Astrocyte (in vitro differentiated cells and primary cell): Measurements from ENCODE around the gene GH2. TPM values are rescaled to one million over a fixed set of nuclear protein-coding genes. Genes with fewer than 3 reads are reported as not detected.
"Not testable (repeated sequence)": the region's sequence is repeated elsewhere in the genome, so short reads cannot be mapped to it uniquely, and the experiment has no call there.

Experiments
- DNase-seq: peaks from one replicate; pipeline ENCODE4 v3.0.0-alpha.2; 2010; ENCODE audit warnings: low read depth
- FAIRE-seq: peaks from 2 replicates; lab custom pipeline; 2011; peaks lifted over from hg19 to GRCh38; lab: Jason Lieb, UNC
- H2AFZ ChIP-seq: 2 replicates; pipeline ENCODE4 v1.6.0; 2012; ENCODE audit warnings: low read depth, low read length, inconsistent platforms
- H3K27ac ChIP-seq: 2 replicates; pipeline ENCODE4 v1.5.1; 2011; ENCODE audit warnings: low read depth, low read length, inconsistent platforms
- H3K27me3 ChIP-seq: 2 replicates; pipeline ENCODE4 v1.6.0; 2011; ENCODE audit warnings: low read length, inconsistent platforms; ENCODE audit not compliant: insufficient read depth
- H3K36me3 ChIP-seq: 2 replicates; pipeline ENCODE4 v1.5.1; 2011; ENCODE audit warnings: low read length, inconsistent platforms; ENCODE audit not compliant: insufficient read depth
- H3K4me1 ChIP-seq: 2 replicates; pipeline ENCODE4 v1.5.1; 2011; ENCODE audit warnings: low read length, inconsistent platforms; ENCODE audit not compliant: insufficient read depth
- H3K4me2 ChIP-seq: 2 replicates; pipeline ENCODE4 v1.6.0; 2012; ENCODE audit warnings: low read length, inconsistent platforms
- H3K4me3 ChIP-seq: 2 replicates; pipeline ENCODE4 v1.5.1; 2011; ENCODE audit warnings: low read depth, mild to moderate bottlenecking, low read length, inconsistent platforms; ENCODE audit not compliant: insufficient read depth
- H3K79me2 ChIP-seq: 2 replicates; pipeline ENCODE4 v1.6.0; 2012; ENCODE audit warnings: mild to moderate bottlenecking, low read length, inconsistent platforms; ENCODE audit not compliant: insufficient read depth
- H3K9ac ChIP-seq: 2 replicates; pipeline ENCODE4 v1.6.0; 2012; ENCODE audit warnings: mild to moderate bottlenecking, low read length, inconsistent platforms
- H3K9me3 ChIP-seq: 2 replicates; pipeline ENCODE4 v1.5.1; 2012; ENCODE audit warnings: low read depth, mild to moderate bottlenecking, low read length, inconsistent platforms; ENCODE audit not compliant: insufficient read depth
- H4K20me1 ChIP-seq: 2 replicates; pipeline ENCODE4 v1.6.0; 2012; ENCODE audit warnings: low read length, inconsistent platforms; ENCODE audit not compliant: insufficient read depth
- H3K27ac Mint-ChIP-seq: one replicate; pipeline ENCODE4 v1.8.0; 2021; ENCODE audit warnings: mild to moderate bottlenecking, mixed read lengths; ENCODE audit not compliant: unreplicated experiment
- H3K27me3 Mint-ChIP-seq: one replicate; pipeline ENCODE4 v1.8.0; 2021; ENCODE audit warnings: low read depth, mixed read lengths; ENCODE audit not compliant: unreplicated experiment
- H3K36me3 Mint-ChIP-seq: one replicate; pipeline ENCODE4 v1.8.0; 2021; ENCODE audit warnings: low read depth, mixed read lengths; ENCODE audit not compliant: unreplicated experiment
- H3K4me1 Mint-ChIP-seq: one replicate; pipeline ENCODE4 v1.8.0; 2021; ENCODE audit warnings: low read depth, mixed read lengths; ENCODE audit not compliant: unreplicated experiment
- H3K4me3 Mint-ChIP-seq: one replicate; pipeline ENCODE4 v1.8.0; 2021; ENCODE audit warnings: mild to moderate bottlenecking, moderate library complexity, mixed read lengths; ENCODE audit not compliant: unreplicated experiment
- H3K9me3 Mint-ChIP-seq: one replicate; pipeline ENCODE4 v1.8.0; 2021; ENCODE audit warnings: mild to moderate bottlenecking, mixed read lengths; ENCODE audit not compliant: unreplicated experiment
- total RNA-seq: library from RNA; stranded (reverse); gene quantifications from 2 replicates; pipeline ENCODE4 v1.2.1, GENCODE V29; 2021
- TF ChIP-seq, protein P1 (sequence below): IDR thresholded peaks from 2 replicates; pipeline ENCODE4 v1.5.1; 2011; ENCODE audit warnings: low read depth, mild to moderate bottlenecking, inconsistent platforms, low read length, moderate library complexity; ENCODE audit not compliant: insufficient read depth

GH2 gene
- total RNA-seq, 1 donor from 2014 or later, result not detected

DNA sequence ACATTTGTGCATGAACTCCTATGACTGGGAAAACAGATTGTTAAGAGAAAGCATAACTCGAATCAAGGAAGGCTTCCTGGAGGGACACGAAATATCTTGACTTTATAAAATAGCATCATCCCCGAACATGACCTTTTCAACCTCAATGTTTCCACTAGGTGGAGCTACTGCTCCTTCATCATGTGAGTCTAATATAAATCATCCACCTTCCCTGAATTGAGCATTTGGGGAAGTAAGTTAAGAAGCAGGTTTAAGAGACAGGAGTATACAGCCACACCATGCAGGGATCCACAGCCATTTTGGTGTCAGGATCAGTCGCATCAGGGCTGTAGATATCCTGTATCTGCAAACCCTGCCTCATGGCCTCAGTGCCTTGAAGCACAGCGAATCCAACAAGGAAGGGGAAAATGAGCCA, 22.1 kb upstream of the GH2 start:
- H3K27ac Mint-ChIP-seq, H2AFZ ChIP-seq, H3K4me1 ChIP-seq, H3K36me3 Mint-ChIP-seq, H3K4me2 ChIP-seq, H3K4me3 ChIP-seq, H3K4me3 Mint-ChIP-seq, DNase-seq, H3K9me3 ChIP-seq, H3K9me3 Mint-ChIP-seq, H3K27ac ChIP-seq, H3K79me2 ChIP-seq, FAIRE-seq, H3K36me3 ChIP-seq, H4K20me1 ChIP-seq, H3K9ac ChIP-seq, H3K4me1 Mint-ChIP-seq: not testable (repeated sequence)
- peaks cover 12% of the 10 kb centered on the region for H3K27me3 Mint-ChIP-seq
- TF ChIP-seq, protein P1, sequence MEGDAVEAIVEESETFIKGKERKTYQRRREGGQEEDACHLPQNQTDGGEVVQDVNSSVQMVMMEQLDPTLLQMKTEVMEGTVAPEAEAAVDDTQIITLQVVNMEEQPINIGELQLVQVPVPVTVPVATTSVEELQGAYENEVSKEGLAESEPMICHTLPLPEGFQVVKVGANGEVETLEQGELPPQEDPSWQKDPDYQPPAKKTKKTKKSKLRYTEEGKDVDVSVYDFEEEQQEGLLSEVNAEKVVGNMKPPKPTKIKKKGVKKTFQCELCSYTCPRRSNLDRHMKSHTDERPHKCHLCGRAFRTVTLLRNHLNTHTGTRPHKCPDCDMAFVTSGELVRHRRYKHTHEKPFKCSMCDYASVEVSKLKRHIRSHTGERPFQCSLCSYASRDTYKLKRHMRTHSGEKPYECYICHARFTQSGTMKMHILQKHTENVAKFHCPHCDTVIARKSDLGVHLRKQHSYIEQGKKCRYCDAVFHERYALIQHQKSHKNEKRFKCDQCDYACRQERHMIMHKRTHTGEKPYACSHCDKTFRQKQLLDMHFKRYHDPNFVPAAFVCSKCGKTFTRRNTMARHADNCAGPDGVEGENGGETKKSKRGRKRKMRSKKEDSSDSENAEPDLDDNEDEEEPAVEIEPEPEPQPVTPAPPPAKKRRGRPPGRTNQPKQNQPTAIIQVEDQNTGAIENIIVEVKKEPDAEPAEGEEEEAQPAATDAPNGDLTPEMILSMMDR, result peak; percentile 25
- H3K27me3 ChIP-seq, result peaks cover 13% of the 10 kb centered on the region

DNA sequence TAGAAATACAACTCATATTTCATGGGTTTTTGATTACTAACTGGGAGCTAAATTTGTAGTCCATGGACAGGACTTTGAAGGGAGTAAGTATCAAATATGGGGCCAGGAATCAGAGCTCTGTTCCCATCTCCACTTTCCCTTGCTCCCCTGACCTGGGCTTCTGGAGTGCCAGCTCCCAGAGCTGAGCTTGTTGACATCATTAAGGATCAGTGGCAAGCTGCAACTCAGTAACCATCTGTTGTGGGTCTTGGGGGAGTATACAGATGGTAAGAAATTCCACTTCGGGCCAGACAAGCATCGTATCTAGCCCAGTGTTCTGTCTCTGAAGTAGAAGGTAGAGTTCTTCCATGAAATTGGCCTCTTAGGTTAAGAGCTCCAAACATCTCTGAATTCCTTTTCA, 20.2 kb upstream of the GH2 start:
- not testable (repeated sequence) for H3K4me3 Mint-ChIP-seq, H3K4me1 ChIP-seq

DNA sequence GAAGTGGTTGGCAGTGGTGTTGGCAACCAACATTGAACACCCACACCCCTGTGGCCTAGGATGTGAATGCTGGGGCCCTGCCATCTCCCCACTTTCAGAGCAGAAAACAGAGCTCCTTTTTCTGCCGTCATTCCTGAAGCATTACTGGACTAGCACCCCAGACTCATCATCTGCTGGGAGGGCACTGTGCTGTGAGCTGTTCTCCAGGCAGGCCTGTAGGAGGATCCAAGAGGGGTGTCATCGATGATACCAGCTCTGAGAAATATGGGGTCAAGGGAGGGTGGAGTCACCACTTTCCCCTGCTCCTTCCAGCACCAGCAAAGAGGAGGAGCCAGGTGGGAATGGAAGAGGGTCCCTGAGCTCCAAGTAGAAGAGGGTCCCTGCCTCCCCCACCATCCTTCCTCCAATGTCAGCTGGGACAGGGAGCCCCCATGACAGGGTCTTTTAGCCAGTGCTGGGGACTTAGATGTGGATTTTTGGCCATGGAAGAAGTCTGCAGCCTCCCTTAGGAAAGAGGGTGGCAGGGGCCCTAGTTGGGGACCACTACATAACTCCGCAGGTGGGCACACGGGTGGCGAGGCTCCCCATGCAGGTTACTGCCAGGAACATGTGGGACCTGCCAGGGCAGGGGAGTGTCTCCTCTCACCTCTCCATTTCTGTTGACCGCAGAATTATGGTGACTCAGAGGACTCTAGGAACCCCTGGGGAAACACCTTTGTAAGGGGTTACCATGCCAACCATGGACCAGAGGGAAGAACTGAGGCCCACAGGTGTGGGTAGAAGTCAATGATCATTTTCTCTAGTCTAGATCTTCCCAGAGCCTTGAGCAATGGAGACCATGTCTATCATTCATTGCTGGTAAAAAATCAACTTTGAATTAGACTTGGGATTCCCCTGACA, 17.4 kb upstream of the GH2 start:
- not testable (repeated sequence) for H3K36me3 ChIP-seq, H2AFZ ChIP-seq, H3K79me2 ChIP-seq, H3K9ac ChIP-seq, H4K20me1 ChIP-seq, FAIRE-seq, H3K4me1 Mint-ChIP-seq, H3K27me3 ChIP-seq, H3K4me3 Mint-ChIP-seq, H3K9me3 ChIP-seq, H3K4me1 ChIP-seq, H3K4me2 ChIP-seq, H3K36me3 Mint-ChIP-seq, H3K27ac ChIP-seq, H3K27ac Mint-ChIP-seq, DNase-seq, H3K4me3 ChIP-seq, H3K9me3 Mint-ChIP-seq
- H3K27me3 Mint-ChIP-seq, result peaks cover 14% of the 10 kb centered on the region

More for the DNA sequence above, 20.2 kb upstream of the GH2 start:
- H3K36me3 ChIP-seq, DNase-seq, H3K4me2 ChIP-seq, H3K9me3 ChIP-seq, H3K27ac ChIP-seq, H2AFZ ChIP-seq, H3K9me3 Mint-ChIP-seq, H3K36me3 Mint-ChIP-seq, H3K79me2 ChIP-seq, H3K27ac Mint-ChIP-seq, H3K4me1 Mint-ChIP-seq, H3K9ac ChIP-seq, H3K4me3 ChIP-seq, H4K20me1 ChIP-seq, H3K27me3 ChIP-seq, FAIRE-seq: not testable (repeated sequence)
- peaks cover 14% of the 10 kb centered on the region for H3K27me3 Mint-ChIP-seq

DNA sequence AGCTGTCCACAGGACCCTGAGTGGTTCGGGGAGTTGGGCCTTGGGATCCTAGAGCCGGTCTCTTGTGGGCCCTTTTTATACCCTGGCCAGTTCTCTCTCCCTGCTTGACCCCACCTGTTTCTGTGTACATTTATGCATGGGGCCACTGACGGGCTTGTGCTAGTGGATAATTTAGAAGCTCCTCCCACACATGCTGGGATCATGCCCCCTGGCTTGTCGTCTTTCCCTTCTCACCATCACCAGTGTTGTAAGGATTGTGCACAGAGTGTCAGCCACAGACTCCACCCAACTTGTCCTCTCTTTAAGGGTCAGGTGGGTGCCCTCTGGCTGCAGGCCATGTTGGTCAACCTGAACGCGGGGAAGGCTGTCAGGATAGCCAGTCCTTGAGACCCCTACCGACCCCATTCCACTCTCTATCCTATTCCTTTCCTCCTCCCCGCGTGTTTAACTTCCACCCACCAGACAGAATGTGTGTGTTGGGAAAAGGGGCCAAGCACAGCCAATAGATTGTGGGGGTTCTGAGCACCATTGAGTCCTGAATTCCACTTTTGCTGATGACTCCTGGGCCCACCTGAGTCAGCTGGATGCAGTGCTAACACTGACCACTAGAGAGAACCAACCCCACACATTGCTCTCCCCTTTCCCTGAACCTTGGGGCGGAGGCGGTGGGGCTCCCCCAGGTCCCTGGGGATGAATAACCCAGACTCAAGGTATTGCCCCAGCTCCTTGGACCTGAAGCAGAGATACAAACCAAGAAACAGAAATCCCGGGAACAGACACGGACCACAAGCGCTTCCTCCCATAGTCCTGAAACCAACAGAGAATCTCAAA, 15.0 kb upstream of the GH2 start, which contains the start of gene CSH1:
Gene CSH1, minus strand, starts transcription at position 51 of the 831 bp plus-strand sequence. CDS start 63 bp downstream, outside the sequence.
- not testable (repeated sequence) for H2AFZ ChIP-seq, H3K4me1 ChIP-seq, H3K4me3 ChIP-seq, H3K9ac ChIP-seq, H3K4me1 Mint-ChIP-seq, H3K4me2 ChIP-seq, H3K36me3 Mint-ChIP-seq, FAIRE-seq, H3K27me3 ChIP-seq, H3K27ac ChIP-seq, H3K27me3 Mint-ChIP-seq, H3K36me3 ChIP-seq, H3K79me2 ChIP-seq, H3K4me3 Mint-ChIP-seq, H3K9me3 Mint-ChIP-seq, H3K9me3 ChIP-seq, DNase-seq, H4K20me1 ChIP-seq
- H3K27ac Mint-ChIP-seq, result peak within 1 kb of the TSS; percentile 53

DNA sequence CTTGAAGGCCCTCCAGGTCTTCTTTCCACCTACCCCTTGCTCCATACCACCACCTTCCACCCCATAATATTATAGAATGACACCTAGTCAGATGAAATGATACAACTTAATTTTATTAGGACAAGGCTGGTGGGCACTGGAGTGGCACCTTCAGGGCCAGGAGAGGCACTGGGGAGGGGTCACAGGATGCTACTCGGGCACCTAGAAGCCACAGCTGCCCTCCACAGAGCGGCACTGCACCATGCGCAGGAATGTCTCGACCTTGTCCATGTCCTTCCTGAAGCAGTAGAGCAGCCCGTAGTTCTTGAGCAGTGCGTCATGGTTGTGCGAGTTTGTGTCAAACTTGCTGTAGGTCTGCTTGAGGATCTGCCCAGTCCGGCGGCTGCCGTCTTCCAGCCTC, 13.1 kb upstream of the GH2 start:
- FAIRE-seq, H3K4me3 ChIP-seq, H3K4me1 Mint-ChIP-seq, H3K36me3 Mint-ChIP-seq, H3K27ac Mint-ChIP-seq, H3K9me3 Mint-ChIP-seq, H4K20me1 ChIP-seq, H3K4me2 ChIP-seq, H3K9ac ChIP-seq, H2AFZ ChIP-seq, H3K79me2 ChIP-seq, H3K36me3 ChIP-seq, H3K27me3 ChIP-seq, H3K4me3 Mint-ChIP-seq, H3K9me3 ChIP-seq, H3K27me3 Mint-ChIP-seq, H3K4me1 ChIP-seq, DNase-seq, H3K27ac ChIP-seq: not testable (repeated sequence)
